H1 (cell line): ENCODE data around the gene ZDHHC19. TPM values are rescaled to one million over a fixed set of nuclear protein-coding genes. Genes with fewer than 3 reads are reported as not detected.

Experiments used
- ASH2L ChIP-seq: fragments of 200-600, 300-600 bp; sonication (generic); IDR thresholded peaks from one replicate; pipeline ENCODE4 v1.7.1; 2017; ENCODE audit warnings: low read length
- CBX8 ChIP-seq: fragments of 300-800, 300-1000 bp; sonication (generic); IDR thresholded peaks from 2 replicates; pipeline ENCODE4 v1.7.1; 2016; ENCODE audit warnings: low read depth, low read length, borderline replicate concordance
- KDM1A ChIP-seq: fragments of 200-600, 300-600 bp; sonication (generic); IDR thresholded peaks from 2 replicates; pipeline ENCODE4 v1.7.1; 2016; ENCODE audit warnings: mild to moderate bottlenecking, low read length, borderline replicate concordance
- NANOG ChIP-seq: IDR thresholded peaks from 2 replicates; pipeline ENCODE4 v1.6.1; 2011; ENCODE audit warnings: low read length, low read depth, mild to moderate bottlenecking, inconsistent platforms; ENCODE audit not compliant: insufficient read depth, poor library complexity, severe bottlenecking
- SIX5 ChIP-seq: IDR thresholded peaks from 2 replicates; pipeline ENCODE4 v1.6.1; 2011; ENCODE audit warnings: mild to moderate bottlenecking, low read depth, low read length
- TBP ChIP-seq: IDR thresholded peaks from 2 replicates; pipeline ENCODE4 v1.6.1; 2011; ENCODE audit warnings: low read depth, low read length, improper control_type of control experiment
- polyA plus RNA-seq, 7 experiments: library from polyadenylated mRNA; depleted of rRNA in 3 of 7; stranded (reverse) in 5 of 7; unstranded in 2 of 7; fragments of >200 nt in 5 of 7; fragments of 200-250 nt in 2 of 7; gene quantifications; 1 replicate in 5 of 7; 2 replicates in 1 of 7; 4 replicates in 1 of 7; pipeline versions ENCODE4 v1.2.1 to v1.2.3, GENCODE V29; 2011 to 2013; ENCODE audit warnings: missing spikeins in 2 of 7, mixed read lengths in 2 of 7
- total RNA-seq: library from RNA; stranded (reverse); fragmentation: NEBNext Ultra II Directional; extraction: Animal tissue kit (Norgen Biotek cat#: 25700); gene quantifications from 2 replicates; pipeline ENCODE4 v1.2.1, GENCODE V29; 2021
- TF ChIP-seq, protein P1 (sequence below): fragments of 300-600 bp; sonication (generic); IDR thresholded peaks from 2 replicates; pipeline ENCODE4 v1.7.1; 2012; ENCODE audit warnings: low read length, moderate library complexity, mild to moderate bottlenecking, inconsistent platforms; ENCODE audit not compliant: insufficient replicate concordance
- TF ChIP-seq, protein P2 (sequence below), 3 experiments: IDR thresholded peaks; 1 replicate in 2 of 3; 2 replicates in 1 of 3; pipeline versions ENCODE4 v1.5.1 to v1.6.1; 2011; ENCODE audit warnings: low read length in 3 of 3, mild to moderate bottlenecking in 3 of 3, inconsistent platforms in 2 of 3, low read depth in 1 of 3, moderate library complexity in 1 of 3; ENCODE audit not compliant: insufficient read depth in 1 of 3; ENCODE audit errors: control extremely low read depth in 1 of 3

The ZDHHC19 gene
- total and polyA plus RNA-seq, 2 of the 8 experiments (the other 6 are each of a cell fraction or from before 2014, with no cell fraction given) = 2.5 to 4.1 TPM

- TF ChIP-seq, protein P1, sequence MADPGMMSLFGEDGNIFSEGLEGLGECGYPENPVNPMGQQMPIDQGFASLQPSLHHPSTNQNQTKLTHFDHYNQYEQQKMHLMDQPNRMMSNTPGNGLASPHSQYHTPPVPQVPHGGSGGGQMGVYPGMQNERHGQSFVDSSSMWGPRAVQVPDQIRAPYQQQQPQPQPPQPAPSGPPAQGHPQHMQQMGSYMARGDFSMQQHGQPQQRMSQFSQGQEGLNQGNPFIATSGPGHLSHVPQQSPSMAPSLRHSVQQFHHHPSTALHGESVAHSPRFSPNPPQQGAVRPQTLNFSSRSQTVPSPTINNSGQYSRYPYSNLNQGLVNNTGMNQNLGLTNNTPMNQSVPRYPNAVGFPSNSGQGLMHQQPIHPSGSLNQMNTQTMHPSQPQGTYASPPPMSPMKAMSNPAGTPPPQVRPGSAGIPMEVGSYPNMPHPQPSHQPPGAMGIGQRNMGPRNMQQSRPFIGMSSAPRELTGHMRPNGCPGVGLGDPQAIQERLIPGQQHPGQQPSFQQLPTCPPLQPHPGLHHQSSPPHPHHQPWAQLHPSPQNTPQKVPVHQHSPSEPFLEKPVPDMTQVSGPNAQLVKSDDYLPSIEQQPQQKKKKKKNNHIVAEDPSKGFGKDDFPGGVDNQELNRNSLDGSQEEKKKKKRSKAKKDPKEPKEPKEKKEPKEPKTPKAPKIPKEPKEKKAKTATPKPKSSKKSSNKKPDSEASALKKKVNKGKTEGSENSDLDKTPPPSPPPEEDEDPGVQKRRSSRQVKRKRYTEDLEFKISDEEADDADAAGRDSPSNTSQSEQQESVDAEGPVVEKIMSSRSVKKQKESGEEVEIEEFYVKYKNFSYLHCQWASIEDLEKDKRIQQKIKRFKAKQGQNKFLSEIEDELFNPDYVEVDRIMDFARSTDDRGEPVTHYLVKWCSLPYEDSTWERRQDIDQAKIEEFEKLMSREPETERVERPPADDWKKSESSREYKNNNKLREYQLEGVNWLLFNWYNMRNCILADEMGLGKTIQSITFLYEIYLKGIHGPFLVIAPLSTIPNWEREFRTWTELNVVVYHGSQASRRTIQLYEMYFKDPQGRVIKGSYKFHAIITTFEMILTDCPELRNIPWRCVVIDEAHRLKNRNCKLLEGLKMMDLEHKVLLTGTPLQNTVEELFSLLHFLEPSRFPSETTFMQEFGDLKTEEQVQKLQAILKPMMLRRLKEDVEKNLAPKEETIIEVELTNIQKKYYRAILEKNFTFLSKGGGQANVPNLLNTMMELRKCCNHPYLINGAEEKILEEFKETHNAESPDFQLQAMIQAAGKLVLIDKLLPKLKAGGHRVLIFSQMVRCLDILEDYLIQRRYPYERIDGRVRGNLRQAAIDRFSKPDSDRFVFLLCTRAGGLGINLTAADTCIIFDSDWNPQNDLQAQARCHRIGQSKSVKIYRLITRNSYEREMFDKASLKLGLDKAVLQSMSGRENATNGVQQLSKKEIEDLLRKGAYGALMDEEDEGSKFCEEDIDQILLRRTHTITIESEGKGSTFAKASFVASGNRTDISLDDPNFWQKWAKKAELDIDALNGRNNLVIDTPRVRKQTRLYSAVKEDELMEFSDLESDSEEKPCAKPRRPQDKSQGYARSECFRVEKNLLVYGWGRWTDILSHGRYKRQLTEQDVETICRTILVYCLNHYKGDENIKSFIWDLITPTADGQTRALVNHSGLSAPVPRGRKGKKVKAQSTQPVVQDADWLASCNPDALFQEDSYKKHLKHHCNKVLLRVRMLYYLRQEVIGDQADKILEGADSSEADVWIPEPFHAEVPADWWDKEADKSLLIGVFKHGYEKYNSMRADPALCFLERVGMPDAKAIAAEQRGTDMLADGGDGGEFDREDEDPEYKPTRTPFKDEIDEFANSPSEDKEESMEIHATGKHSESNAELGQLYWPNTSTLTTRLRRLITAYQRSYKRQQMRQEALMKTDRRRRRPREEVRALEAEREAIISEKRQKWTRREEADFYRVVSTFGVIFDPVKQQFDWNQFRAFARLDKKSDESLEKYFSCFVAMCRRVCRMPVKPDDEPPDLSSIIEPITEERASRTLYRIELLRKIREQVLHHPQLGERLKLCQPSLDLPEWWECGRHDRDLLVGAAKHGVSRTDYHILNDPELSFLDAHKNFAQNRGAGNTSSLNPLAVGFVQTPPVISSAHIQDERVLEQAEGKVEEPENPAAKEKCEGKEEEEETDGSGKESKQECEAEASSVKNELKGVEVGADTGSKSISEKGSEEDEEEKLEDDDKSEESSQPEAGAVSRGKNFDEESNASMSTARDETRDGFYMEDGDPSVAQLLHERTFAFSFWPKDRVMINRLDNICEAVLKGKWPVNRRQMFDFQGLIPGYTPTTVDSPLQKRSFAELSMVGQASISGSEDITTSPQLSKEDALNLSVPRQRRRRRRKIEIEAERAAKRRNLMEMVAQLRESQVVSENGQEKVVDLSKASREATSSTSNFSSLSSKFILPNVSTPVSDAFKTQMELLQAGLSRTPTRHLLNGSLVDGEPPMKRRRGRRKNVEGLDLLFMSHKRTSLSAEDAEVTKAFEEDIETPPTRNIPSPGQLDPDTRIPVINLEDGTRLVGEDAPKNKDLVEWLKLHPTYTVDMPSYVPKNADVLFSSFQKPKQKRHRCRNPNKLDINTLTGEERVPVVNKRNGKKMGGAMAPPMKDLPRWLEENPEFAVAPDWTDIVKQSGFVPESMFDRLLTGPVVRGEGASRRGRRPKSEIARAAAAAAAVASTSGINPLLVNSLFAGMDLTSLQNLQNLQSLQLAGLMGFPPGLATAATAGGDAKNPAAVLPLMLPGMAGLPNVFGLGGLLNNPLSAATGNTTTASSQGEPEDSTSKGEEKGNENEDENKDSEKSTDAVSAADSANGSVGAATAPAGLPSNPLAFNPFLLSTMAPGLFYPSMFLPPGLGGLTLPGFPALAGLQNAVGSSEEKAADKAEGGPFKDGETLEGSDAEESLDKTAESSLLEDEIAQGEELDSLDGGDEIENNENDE = no peak
- TF ChIP-seq CBX8 = no peak
- TF ChIP-seq TBP = no peak
- TF ChIP-seq, protein P2, sequence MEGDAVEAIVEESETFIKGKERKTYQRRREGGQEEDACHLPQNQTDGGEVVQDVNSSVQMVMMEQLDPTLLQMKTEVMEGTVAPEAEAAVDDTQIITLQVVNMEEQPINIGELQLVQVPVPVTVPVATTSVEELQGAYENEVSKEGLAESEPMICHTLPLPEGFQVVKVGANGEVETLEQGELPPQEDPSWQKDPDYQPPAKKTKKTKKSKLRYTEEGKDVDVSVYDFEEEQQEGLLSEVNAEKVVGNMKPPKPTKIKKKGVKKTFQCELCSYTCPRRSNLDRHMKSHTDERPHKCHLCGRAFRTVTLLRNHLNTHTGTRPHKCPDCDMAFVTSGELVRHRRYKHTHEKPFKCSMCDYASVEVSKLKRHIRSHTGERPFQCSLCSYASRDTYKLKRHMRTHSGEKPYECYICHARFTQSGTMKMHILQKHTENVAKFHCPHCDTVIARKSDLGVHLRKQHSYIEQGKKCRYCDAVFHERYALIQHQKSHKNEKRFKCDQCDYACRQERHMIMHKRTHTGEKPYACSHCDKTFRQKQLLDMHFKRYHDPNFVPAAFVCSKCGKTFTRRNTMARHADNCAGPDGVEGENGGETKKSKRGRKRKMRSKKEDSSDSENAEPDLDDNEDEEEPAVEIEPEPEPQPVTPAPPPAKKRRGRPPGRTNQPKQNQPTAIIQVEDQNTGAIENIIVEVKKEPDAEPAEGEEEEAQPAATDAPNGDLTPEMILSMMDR (IDR thresholded peaks at IDR 0.05; ENCODE audit: control extremely low read depth in 1 of 3, insufficient read depth in 1 of 3, low read depth in 1 of 3, low read length in 3 of 3) = no peak
- TF ChIP-seq ASH2L = no peak
- TF ChIP-seq NANOG = no peak
- TF ChIP-seq SIX5 = no peak
- TF ChIP-seq KDM1A = no peak
Observed at GRCh38 chr3:196236223-196236622, 25.0 kb upstream of the ZDHHC19 start (continued).
